HEK293T (cell line): ENCODE data around the gene DNMT1.

ENCODE experiments used
- ARNT ChIP-seq: fragments of 450-650 bp; IDR thresholded peaks from 2 replicates; pipeline ENCODE4 v1.6.1; 2017; ENCODE audit warnings: mild to moderate bottlenecking
- BHLHE40 ChIP-seq: fragments of 450-650 bp; IDR thresholded peaks from 2 replicates; pipeline ENCODE4 v1.6.1; 2016; ENCODE audit warnings: mild to moderate bottlenecking, moderate library complexity, borderline replicate concordance
- ELF4 ChIP-seq: fragments of 450-650 bp; IDR thresholded peaks from 2 replicates; pipeline ENCODE4 v1.6.1; 2017; ENCODE audit warnings: antibody characterized with exemption
- FOXA1 ChIP-seq: fragments of 450-650 bp; IDR thresholded peaks from 2 replicates; pipeline ENCODE4 v1.6.1; 2016; ENCODE audit warnings: mild to moderate bottlenecking
- FOXK2 ChIP-seq: fragments of 450-650 bp; IDR thresholded peaks from 2 replicates; pipeline ENCODE4 v1.6.1; 2016; ENCODE audit warnings: mild to moderate bottlenecking
- FOXM1 ChIP-seq: fragments of 450-650 bp; IDR thresholded peaks from 2 replicates; pipeline ENCODE4 v1.6.1; 2017; ENCODE audit warnings: mild to moderate bottlenecking, borderline replicate concordance
- HDGF ChIP-seq: fragments of 450-650 bp; IDR thresholded peaks from 2 replicates; pipeline ENCODE4 v1.6.1; 2017; ENCODE audit warnings: antibody characterized with exemption, borderline replicate concordance
- NFRKB ChIP-seq: fragments of 450-650 bp; IDR thresholded peaks from 2 replicates; pipeline ENCODE4 v1.6.1; 2016; ENCODE audit warnings: mild to moderate bottlenecking, moderate library complexity
- PKNOX1 ChIP-seq: fragments of 450-650 bp; IDR thresholded peaks from 2 replicates; pipeline ENCODE4 v1.6.1; 2016
- SP1 ChIP-seq: fragments of 450-650 bp; IDR thresholded peaks from 2 replicates; pipeline ENCODE4 v1.6.1; 2017
- SUZ12 ChIP-seq: fragments of 450-650 bp; IDR thresholded peaks from 2 replicates; pipeline ENCODE4 v1.6.1; 2016; ENCODE audit warnings: mild to moderate bottlenecking
- ZNF384 ChIP-seq: fragments of 450-650 bp; IDR thresholded peaks from 2 replicates; pipeline ENCODE4 v1.6.1; 2016

- TF ChIP-seq FOXA1, result no peak
- no peak for TF ChIP-seq ZNF384
- no peak for TF ChIP-seq SP1
- TF ChIP-seq BHLHE40, result no peak
- no peak for TF ChIP-seq FOXM1
- TF ChIP-seq PKNOX1, result no peak
- no peak for TF ChIP-seq HDGF
- no peak for TF ChIP-seq ARNT
- no peak for TF ChIP-seq SUZ12
- no peak for TF ChIP-seq NFRKB
- TF ChIP-seq FOXK2, result no peak
- no peak for TF ChIP-seq ELF4
Observed at GRCh38 chr19:10226376-10227025, 31.7 kb upstream of the DNMT1 start.
